Fibroblast of peridontal ligament (primary cell): Measurements from ENCODE around the gene EML2.
A peak's percentile ranks its signal among the peaks of the same experiment; 100 is the strongest.
"Not testable (repeated sequence)": the region's sequence is repeated elsewhere in the genome, so short reads cannot be mapped to it uniquely, and the experiment has no call there.

Source experiments
- DNase-seq: peaks from one replicate; pipeline ENCODE4 v3.0.0-alpha.2; 2010; ENCODE audit errors: extremely low read depth

EML2 gene

GRCh38 chr19:45638930-45639729 lies at the start of gene EML2:
TSS of gene EML2 (minus strand) at chr19:45639397. CDS start at chr19:45639376, 21 bp downstream.
- peak; percentile 5 for DNase-seq

- DNase-seq = no peak
These were observed 48.4 kb upstream of the EML2 start for GRCh38 chr19:45687599-45687998.

- DNase-seq = not testable (repeated sequence)
These were observed 45.8 kb upstream of the EML2 start for GRCh38 chr19:45685045-45685444.

GRCh38 chr19:45682908-45683307 lies 43.7 kb upstream of the EML2 start:
- DNase-seq = no peak

GRCh38 chr19:45682117-45682516 lies 42.9 kb upstream of the EML2 start:
- DNase-seq = no peak

- DNase-seq = peak; percentile 60
These were observed 42.3 kb upstream of the EML2 start for GRCh38 chr19:45681391-45682015.

- DNase-seq = peak; percentile 37
These were observed 38.4 kb upstream of the EML2 start for GRCh38 chr19:45677351-45678230.

- no peak for DNase-seq
These were observed 37.7 kb upstream of the EML2 start for GRCh38 chr19:45676851-45677263.

- no peak for DNase-seq
These were observed 35.7 kb upstream of the EML2 start for GRCh38 chr19:45674946-45675345.

GRCh38 chr19:45670670-45671453 lies 31.7 kb upstream of the EML2 start:
- peak; percentile 16 for DNase-seq

- DNase-seq = no peak
These were observed 29.2 kb upstream of the EML2 start for GRCh38 chr19:45668342-45668871.

- no peak for DNase-seq
These were observed 28.6 kb upstream of the EML2 start, which contains the start of gene GIPR for GRCh38 chr19:45667620-45668341. TSS of gene GIPR (plus strand) at chr19:45668221. CDS start at chr19:45669521, 1,300 bp downstream.

GRCh38 chr19:45664575-45664974 lies 25.4 kb upstream of the EML2 start:
- no peak for DNase-seq

- no peak for DNase-seq
These were observed 24.6 kb upstream of the EML2 start for GRCh38 chr19:45663800-45664199.

GRCh38 chr19:45660636-45661035 lies 21.4 kb upstream of the EML2 start:
- DNase-seq = no peak

GRCh38 chr19:45659096-45659729 lies 20.0 kb upstream of the EML2 start:
- DNase-seq = no peak

- no peak for DNase-seq
These were observed 18.4 kb upstream of the EML2 start for GRCh38 chr19:45657520-45658167.

- no peak for DNase-seq
These were observed 15.9 kb upstream of the EML2 start for GRCh38 chr19:45655073-45655472.

GRCh38 chr19:45653634-45654033 lies 14.4 kb upstream of the EML2 start:
- DNase-seq = no peak
